CD14-positive monocyte (primary cell): ENCODE data around the gene FARP1. TPM values are rescaled to one million over a fixed set of nuclear protein-coding genes. Genes with fewer than 3 reads are reported as not detected.

Experiments used
- DNase-seq, 3 donors: peaks; one replicate each; pipeline ENCODE4 v3.0.0-alpha.2; 2011 to 2022
- H2AFZ ChIP-seq: 2 replicates; pipeline ENCODE4 v1.6.0; 2012; ENCODE audit warnings: mild to moderate bottlenecking, low read depth, low read length, inconsistent platforms; ENCODE audit not compliant: insufficient read depth, poor library complexity, severe bottlenecking
- H3K27ac ChIP-seq, 2 donors: 1 replicate in 1 of 2; 2 replicates in 1 of 2; pipeline ENCODE4 v1.5.1; 2012 to 2013; ENCODE audit warnings: low read length in 2 of 2, control low read depth in 1 of 2, inconsistent platforms in 1 of 2, low read depth in 1 of 2, mild to moderate bottlenecking in 1 of 2
- H3K27me3 ChIP-seq, 2 donors: one replicate each; pipeline versions ENCODE4 v1.6.0 to v1.6.1; 2011 to 2013; ENCODE audit warnings: low read length in 2 of 2; ENCODE audit not compliant: control insufficient read depth in 2 of 2, insufficient read depth in 2 of 2
- H3K36me3 ChIP-seq, 2 donors: replicated peaks in 1 of 2; 1 replicate in 1 of 2; 2 replicates in 1 of 2; pipeline versions ENCODE4 v1.5.1 to v1.6.1; 2012 to 2013; ENCODE audit warnings: low read length in 2 of 2, control low read depth in 1 of 2, inconsistent platforms in 1 of 2, mild to moderate bottlenecking in 1 of 2; ENCODE audit not compliant: insufficient read depth in 2 of 2, control insufficient read depth in 1 of 2
- H3K4me1 ChIP-seq, 2 donors: 1 replicate in 1 of 2; 2 replicates in 1 of 2; pipeline versions ENCODE4 v1.5.1 to v1.6.1; 2012 to 2013; ENCODE audit warnings: low read length in 2 of 2, control low read depth in 1 of 2, inconsistent platforms in 1 of 2, mild to moderate bottlenecking in 1 of 2, moderate library complexity in 1 of 2; ENCODE audit not compliant: insufficient read depth in 2 of 2, control insufficient read depth in 1 of 2
- H3K4me2 ChIP-seq: replicated peaks from 2 replicates; pipeline ENCODE3; 2012; ENCODE audit warnings: low read length, moderate library complexity, mild to moderate bottlenecking; ENCODE audit not compliant: poor library complexity, severe bottlenecking; ENCODE audit errors: extremely low read depth
- H3K4me3 ChIP-seq, 3 experiments: fragments of 200-600 bp in 1 of 3; sonication (generic) in 1 of 3; replicated peaks in 1 of 3; 1 replicate in 2 of 3; 2 replicates in 1 of 3; pipeline ENCODE4 v1.5.1; 2011 to 2013; ENCODE audit warnings: low read length in 3 of 3, mild to moderate bottlenecking in 3 of 3, control low read depth in 2 of 3, low read depth in 2 of 3, inconsistent platforms in 1 of 3, moderate library complexity in 1 of 3
- H3K79me2 ChIP-seq: 2 replicates; pipeline ENCODE4 v1.6.0; 2012; ENCODE audit warnings: mild to moderate bottlenecking, control low read depth, inconsistent platforms, low read length, moderate library complexity; ENCODE audit not compliant: insufficient read depth
- H3K9ac ChIP-seq: 2 replicates; pipeline ENCODE4 v1.6.0; 2017; ENCODE audit warnings: low read length, mild to moderate bottlenecking; ENCODE audit not compliant: insufficient read depth, poor library complexity, severe bottlenecking
- H3K9me3 ChIP-seq, 2 donors: replicated peaks in 1 of 2; 1 replicate in 1 of 2; 2 replicates in 1 of 2; pipeline versions ENCODE4 v1.5.1 to v1.6.1; 2012 to 2013; ENCODE audit warnings: low read length in 2 of 2, control low read depth in 1 of 2; ENCODE audit not compliant: control insufficient read depth in 1 of 2, insufficient read depth in 1 of 2
- H4K20me1 ChIP-seq: 2 replicates; pipeline ENCODE4 v1.6.0; 2012; ENCODE audit warnings: mild to moderate bottlenecking, low read length, control low read depth, moderate library complexity; ENCODE audit not compliant: insufficient read depth
- H3K27ac Mint-ChIP-seq, 7 donors: one replicate each; pipeline ENCODE4 v1.8.0; 2020; ENCODE audit warnings: mild to moderate bottlenecking in 7 of 7, mixed read lengths in 7 of 7, moderate library complexity in 6 of 7, inconsistent platforms in 2 of 7
- H3K27me3 Mint-ChIP-seq, 3 donors: one replicate each; pipeline ENCODE4 v1.8.0; 2021 to 2022; ENCODE audit warnings: low read depth in 3 of 3, mild to moderate bottlenecking in 3 of 3, mixed read lengths in 3 of 3, moderate library complexity in 3 of 3, inconsistent platforms in 1 of 3
- H3K36me3 Mint-ChIP-seq, 2 donors: one replicate each; pipeline ENCODE4 v1.8.0; 2020; ENCODE audit warnings: mixed read lengths in 2 of 2, inconsistent platforms in 1 of 2, mild to moderate bottlenecking in 1 of 2
- H3K4me1 Mint-ChIP-seq: one replicate; pipeline ENCODE4 v1.8.0; 2020; ENCODE audit warnings: mild to moderate bottlenecking, mixed read lengths
- H3K4me3 Mint-ChIP-seq, 2 donors: one replicate each; pipeline ENCODE4 v1.8.0; 2020; ENCODE audit warnings: mild to moderate bottlenecking in 2 of 2, mixed read lengths in 2 of 2, moderate library complexity in 1 of 2
- H3K9me3 Mint-ChIP-seq, 7 donors: one replicate each; pipeline ENCODE4 v1.8.0; 2020 to 2022; ENCODE audit warnings: mixed read lengths in 7 of 7, mild to moderate bottlenecking in 6 of 7, moderate library complexity in 6 of 7, inconsistent platforms in 2 of 7
- CTCF ChIP-seq: fragments of 200-600 bp; IDR thresholded peaks from one replicate; pipeline ENCODE4 v1.8.0; 2022; ENCODE audit warnings: antibody characterized with exemption, mild to moderate bottlenecking
- WGBS: methylation state at CpG from one replicate; pipeline ENCODE4 v1.1.5; 2013; ENCODE audit warnings: missing lambda C conversion rate; ENCODE audit not compliant: insufficient coverage; 5-methylcytosine and 5-hydroxymethylcytosine counted together
- intact Hi-C, 2 donors: fragments of 100-400 bp; cut with micrococcal nuclease; formaldehyde crosslinking; loops; one replicate each; pipeline versions ENCODE4 v1.15.0 to v1.15.1; 2023
- polyA plus RNA-seq, 3 donors: library from polyadenylated mRNA; depleted of rRNA in 1 of 3; unstranded in 2 of 3; stranded (reverse) in 1 of 3; fragments of 300-500 nt in 2 of 3; fragments of >200 nt in 1 of 3; fragmentation: Illumina TruSeq in 2 of 3; gene quantifications; 1 replicate in 2 of 3; 2 replicates in 1 of 3; pipeline ENCODE4 v1.2.3, GENCODE V29; 2012 to 2021

The FARP1 gene
- polyA plus RNA-seq, 3 donors, result 0.01 to 0.16 (median 0.12) TPM

- Histone ChIP-seq H3K4me2 (no peak overlapping the region), H3K79me2 (no peaks in the 10 kb centered on the region), H3K9ac (no peak overlapping the region), H3K27me3 (no peaks in the 10 kb centered on the region), H3K27ac (no peak overlapping the region), H3K4me1 (no peaks in the 10 kb centered on the region), H2AFZ (no peak overlapping the region), H3K36me3 (no peaks in the 10 kb centered on the region), H3K9me3 (no peaks in the 10 kb centered on the region), H4K20me1 (no peaks in the 10 kb centered on the region), H3K4me3 (no peak overlapping the region)
- intact Hi-C loops, result no loop called here
- TF ChIP-seq CTCF, result no peak
- Mint-ChIP-seq H3K4me3 (no peak overlapping the region), H3K27ac (no peak overlapping the region), H3K9me3 (peaks cover 2 to 19% (median 10%) of the 10 kb centered on the region in 7 donors), H3K36me3 (no peaks in the 10 kb centered on the region), H3K27me3 (peaks cover 1 to 3% (median 3%) of the 10 kb centered on the region in 3 donors), H3K4me1 (no peaks in the 10 kb centered on the region)
- WGBS, result no CpG with 5 or more reads among the region's 1 CpG
- no peak for DNase-seq
Measured at GRCh38 chr13:98374750-98375149, 231.9 kb downstream of the FARP1 start.

GRCh38 chr13:98377635-98378378 is 234.9 kb downstream of the FARP1 start:
- 95% methylated on average over 7 of the region's 13 CpGs for WGBS
- TF ChIP-seq CTCF, result no peak
- Mint-ChIP-seq H3K27ac (no peak overlapping the region), H3K4me3 (no peak overlapping the region), H3K9me3 (peaks cover 2 to 14% (median 6%) of the 10 kb centered on the region in 7 donors), H3K36me3 (no peaks in the 10 kb centered on the region), H3K4me1 (no peaks in the 10 kb centered on the region), H3K27me3 (peaks cover 0 to 3% (median 3%) of the 10 kb centered on the region in 3 donors)
- Histone ChIP-seq H3K4me1 (no peaks in the 10 kb centered on the region), H3K79me2 (no peaks in the 10 kb centered on the region), H4K20me1 (no peaks in the 10 kb centered on the region), H3K36me3 (no peaks in the 10 kb centered on the region), H3K4me2 (no peak overlapping the region), H3K9me3 (no peaks in the 10 kb centered on the region), H3K27ac (no peak overlapping the region), H2AFZ (no peak overlapping the region), H3K27me3 (no peaks in the 10 kb centered on the region), H3K9ac (no peak overlapping the region), H3K4me3 (no peak overlapping the region)
- DNase-seq, result no peak
- intact Hi-C loops, result no loop called here
